Measurements from ENCODE around the gene LRRC75A. TPM values are rescaled to one million over a fixed set of nuclear protein-coding genes. Genes with fewer than 3 reads are reported as not detected.

The LRRC75A gene
- total RNA-seq, 1 experiment from 2014 or later, result 22.9 TPM

- Mint-ChIP-seq H3K9me3 (no peaks in the 10 kb centered on the region), H3K4me3 (no peak overlapping the region), H3K4me1 (peaks cover 62% of the 10 kb centered on the region), H3K27ac (peak overlapping the region; percentile 80), H3K36me3 (no peaks in the 10 kb centered on the region), H3K27me3 (ENCODE audit: low read depth) (peaks cover 24% of the 10 kb centered on the region)
- ChIA-PET CTCF (interaction anchor here (0.7 to 2.8 kb wide), 7 partner anchors 13 to 93 kb away, joined by 3 to 7 read pairs (median 4); no protein-coding TSS in a partner anchor), POLR2A (no interaction called here)
- ATAC-seq (peak; percentile 15), DNase-seq (ENCODE audit: low spot score) (no peak)
- no peak for TF ChIP-seq AFF4 (CRISPR knock-in tag; IDR thresholded peaks at IDR 0.05; ENCODE audit: borderline replicate concordance)
- TF ChIP-seq CREB1 (CRISPR knock-in tag; IDR thresholded peaks at IDR 0.05), result no peak
- no peak for TF ChIP-seq E2F1 (CRISPR knock-in tag; IDR thresholded peaks at IDR 0.05)
- no peak for TF ChIP-seq ZNF263 (CRISPR knock-in tag; IDR thresholded peaks at IDR 0.05; ENCODE audit: low read depth)
- no peak for TF ChIP-seq ZNF219 (CRISPR knock-in tag; IDR thresholded peaks at IDR 0.05; ENCODE audit: borderline replicate concordance)
- no peak for TF ChIP-seq SMAD3 (CRISPR knock-in tag; IDR thresholded peaks at IDR 0.05; ENCODE audit: borderline replicate concordance)
- no peak for TF ChIP-seq ETV6 (CRISPR knock-in tag; IDR thresholded peaks at IDR 0.05)
- TF ChIP-seq CREM (CRISPR knock-in tag; IDR thresholded peaks at IDR 0.05), result no peak
- TF ChIP-seq IRF2 (CRISPR knock-in tag; IDR thresholded peaks at IDR 0.05; ENCODE audit: borderline replicate concordance, low read depth), result no peak
- no peak for TF ChIP-seq NR1H2 (CRISPR knock-in tag; IDR thresholded peaks at IDR 0.05)
- no peak for TF ChIP-seq ZNF423 (CRISPR knock-in tag; IDR thresholded peaks at IDR 0.05)
- TF ChIP-seq ZMAT4 (CRISPR knock-in tag; IDR thresholded peaks at IDR 0.05), result no peak
- no peak for TF ChIP-seq ATF3 (CRISPR knock-in tag; conservative IDR thresholded peaks at IDR 0.05)
- no peak for TF ChIP-seq TCF7 (CRISPR knock-in tag; IDR thresholded peaks at IDR 0.05; ENCODE audit: low read depth)
- no peak for TF ChIP-seq FOXP1 (CRISPR knock-in tag; IDR thresholded peaks at IDR 0.05; ENCODE audit: borderline replicate concordance)
- no peak for TF ChIP-seq FOXJ3 (CRISPR knock-in tag; IDR thresholded peaks at IDR 0.05; ENCODE audit: borderline replicate concordance)
- TF ChIP-seq GTF2I (CRISPR knock-in tag; conservative IDR thresholded peaks at IDR 0.05), result no peak
Measured at GRCh38 chr17:16496820-16497489, 5.0 kb upstream of the LRRC75A start.

- Mint-ChIP-seq H3K4me3 (no peak overlapping the region), H3K4me1 (peaks cover 62% of the 10 kb centered on the region), H3K36me3 (no peaks in the 10 kb centered on the region), H3K27ac (peak overlapping the region; percentile 87), H3K9me3 (no peaks in the 10 kb centered on the region), H3K27me3 (ENCODE audit: low read depth) (peaks cover 24% of the 10 kb centered on the region)
- ChIA-PET CTCF (interaction anchor here (0.7 to 2.8 kb wide), 10 partner anchors 12 to 93 kb away, joined by 3 to 7 read pairs (median 4); no protein-coding TSS in a partner anchor), POLR2A (interaction anchor here (0.6 kb wide), 2 partner anchors 67 to 89 kb away, joined by 3 read pairs; no protein-coding TSS in a partner anchor)
- no peak for ATAC-seq
- no peak for DNase-seq (ENCODE audit: low spot score)
- TF ChIP-seq ZNF263 (CRISPR knock-in tag; IDR thresholded peaks at IDR 0.05; ENCODE audit: low read depth) (peak; percentile 25; the same call in 1 of the 2 replicates), ZNF121 (CRISPR knock-in tag; IDR thresholded peaks at IDR 0.05) (peak; percentile 72; the same call in 1 of the 2 replicates), E2F1 (CRISPR knock-in tag; IDR thresholded peaks at IDR 0.05) (no peak)
Measured at GRCh38 chr17:16495980-16496819, 4.2 kb upstream of the LRRC75A start.
